Sigmoid colon (tissue), 4 donors: ENCODE data around the gene KCTD2.

Experiments used
- CTCF ChIP-seq, 4 experiments: fragments of 450-650 bp in 3 of 4; fragments of 200-600 bp in 1 of 4; IDR thresholded peaks; one replicate each; pipeline ENCODE4 v1.5.1; 2016 to 2019; ENCODE audit warnings: antibody characterized with exemption in 4 of 4, mild to moderate bottlenecking in 3 of 4, moderate library complexity in 2 of 4
- EP300 ChIP-seq, 4 donors: sonication (generic); formaldehyde crosslinking; IDR thresholded peaks; one replicate each; pipeline ENCODE4 v1.6.1; 2017; ENCODE audit warnings: antibody characterized with exemption in 4 of 4
- POLR2A ChIP-seq, 2 donors: fragments of 450-650 bp; IDR thresholded peaks; one replicate each; pipeline ENCODE4 v1.6.1; 2016; ENCODE audit warnings: antibody characterized with exemption in 2 of 2, mild to moderate bottlenecking in 2 of 2, moderate library complexity in 2 of 2
- POLR2AphosphoS5 ChIP-seq, 4 donors: sonication (generic); formaldehyde crosslinking; IDR thresholded peaks; one replicate each; pipeline ENCODE4 v1.6.1; 2017; ENCODE audit warnings: antibody characterized with exemption in 4 of 4

GRCh38 chr17:75063626-75064025, 16.6 kb downstream of the KCTD2 start:
- TF ChIP-seq POLR2AphosphoS5 (IDR thresholded peaks at IDR 0.05) (no peak), POLR2A (IDR thresholded peaks at IDR 0.05) (no peak), CTCF (IDR thresholded peaks at IDR 0.05) (no peak), EP300 (IDR thresholded peaks at IDR 0.05) (no peak)
